HG02642 (cell line): ENCODE measurements around the gene JAG1.

Experiments used
- ATAC-seq: cut with Tn5 transposase; IDR thresholded peaks from one replicate; pipeline ENCODE4 v1.9.1; 2021; ENCODE audit warnings: mild to moderate bottlenecking; ENCODE audit not compliant: unreplicated experiment, poor library complexity

JAG1 gene

DNA sequence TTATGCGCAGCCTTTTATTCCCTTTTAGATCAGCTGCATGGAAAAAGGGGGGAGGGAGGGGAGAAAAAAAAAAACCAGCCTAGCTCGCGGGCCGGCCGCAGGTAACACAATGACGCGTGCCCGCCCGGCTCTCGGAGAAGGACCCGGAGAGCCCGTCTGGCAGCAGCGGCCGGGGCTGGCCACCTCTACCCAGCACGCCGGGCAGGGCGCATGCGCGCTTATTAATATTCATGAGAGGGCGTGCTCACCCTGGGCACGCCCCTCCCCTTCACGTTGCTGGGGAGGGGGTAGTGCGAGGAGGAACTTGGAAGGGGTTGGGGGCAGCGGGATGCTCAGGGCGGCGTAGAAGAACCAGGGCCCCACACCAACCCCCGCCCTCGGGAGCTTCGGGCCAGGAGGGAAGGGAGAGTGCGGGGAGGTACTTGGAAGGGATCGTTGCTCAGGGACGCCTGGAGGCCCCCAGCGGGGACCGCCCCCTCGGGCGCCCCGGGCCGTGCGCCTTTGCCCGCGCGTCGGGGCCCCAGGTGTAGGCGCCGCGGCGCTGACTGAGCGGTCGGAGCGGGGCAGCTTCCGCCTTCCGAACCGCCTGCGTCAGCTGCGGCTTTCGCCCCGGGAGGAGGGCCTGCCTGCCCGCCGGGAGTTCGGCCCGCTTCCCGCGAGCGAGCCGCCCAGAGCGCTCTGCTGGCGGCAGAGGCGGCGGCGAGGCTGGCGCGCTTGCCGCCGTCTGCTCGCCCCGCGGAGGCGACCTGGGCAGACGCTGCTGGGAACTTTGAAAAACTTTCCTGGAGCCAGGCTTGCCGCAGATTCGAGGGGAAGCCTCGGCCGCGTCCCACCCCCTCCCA lies at the start of gene JAG1:
Gene JAG1, minus strand, starts transcription at position 158 of the 842 bp plus-strand sequence. CDS start 469 bp downstream, outside the sequence.
- ATAC-seq: peak; percentile 66

DNA sequence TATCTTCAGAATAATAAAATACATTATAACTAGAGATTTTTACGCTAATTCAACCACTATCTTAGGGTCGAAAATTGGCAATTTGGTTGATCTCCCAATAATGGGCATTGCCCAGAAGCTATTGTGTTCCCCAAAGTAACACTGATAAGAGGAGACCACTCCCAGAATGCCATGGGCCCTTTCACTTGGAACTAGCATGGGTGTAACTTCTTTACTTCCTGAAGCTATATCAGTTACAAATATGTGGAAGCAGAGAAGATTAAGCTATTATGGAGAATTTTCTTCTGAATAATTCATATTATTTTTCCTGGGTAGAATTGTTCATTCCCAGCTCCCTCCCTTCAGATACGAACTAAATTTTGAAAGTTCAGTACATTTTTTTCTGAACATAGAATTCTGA lies 48.2 kb upstream of the JAG1 start:
- no peak for ATAC-seq

- ATAC-seq: no peak
Observed at GRCh38 chr20:10721137-10721896, 47.5 kb upstream of the JAG1 start.

DNA sequence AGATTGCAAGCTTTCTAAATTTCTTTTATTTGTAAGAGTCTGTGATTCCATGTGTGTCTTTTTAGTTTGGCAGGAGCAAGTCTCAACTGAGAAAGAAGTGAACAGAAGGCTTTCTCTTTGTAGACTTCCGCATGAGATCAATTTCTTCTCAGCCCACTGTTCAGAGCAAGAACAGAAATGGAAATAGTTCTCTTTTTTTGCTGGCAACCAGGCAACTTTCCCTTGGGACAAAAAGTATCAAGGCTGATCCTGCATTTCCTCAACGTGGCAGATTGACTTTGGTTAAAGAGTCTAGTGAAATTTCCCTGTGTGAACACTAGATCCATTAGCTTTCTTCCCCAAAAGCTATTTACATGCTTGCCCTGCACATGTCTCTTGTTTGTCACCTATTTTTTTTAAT lies 46.8 kb upstream of the JAG1 start:
- no peak for ATAC-seq

DNA sequence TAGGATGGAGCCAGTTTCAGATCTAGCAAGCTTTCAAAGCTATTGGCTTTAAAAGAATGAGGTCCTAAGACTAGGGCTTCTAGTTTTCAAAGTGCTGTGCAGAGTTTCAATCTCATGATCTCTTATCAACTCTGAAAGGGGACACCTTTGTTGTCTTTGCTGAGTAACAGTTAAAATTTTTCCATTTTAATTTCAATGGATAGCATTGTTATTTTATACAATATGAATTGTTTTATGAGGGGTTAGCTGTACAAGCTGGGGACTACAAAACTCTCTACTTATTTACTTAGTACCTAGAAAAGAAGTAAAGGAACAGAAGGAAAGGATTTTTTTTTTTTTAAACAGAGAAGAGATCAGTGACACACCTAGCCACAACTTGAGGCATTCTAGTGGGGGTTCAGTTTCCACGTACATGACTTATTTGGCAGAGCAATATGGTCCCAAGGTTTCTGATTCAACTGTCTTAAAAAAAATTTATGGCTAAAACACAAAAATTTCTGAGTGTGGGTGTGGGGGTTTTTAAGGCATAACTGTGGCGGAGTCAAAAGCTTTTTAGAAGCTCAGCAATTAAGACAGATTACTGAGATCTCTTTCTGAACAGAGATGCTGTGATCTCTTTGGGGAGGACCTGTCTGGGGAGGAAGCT lies 46.1 kb upstream of the JAG1 start:
- no peak for ATAC-seq

DNA sequence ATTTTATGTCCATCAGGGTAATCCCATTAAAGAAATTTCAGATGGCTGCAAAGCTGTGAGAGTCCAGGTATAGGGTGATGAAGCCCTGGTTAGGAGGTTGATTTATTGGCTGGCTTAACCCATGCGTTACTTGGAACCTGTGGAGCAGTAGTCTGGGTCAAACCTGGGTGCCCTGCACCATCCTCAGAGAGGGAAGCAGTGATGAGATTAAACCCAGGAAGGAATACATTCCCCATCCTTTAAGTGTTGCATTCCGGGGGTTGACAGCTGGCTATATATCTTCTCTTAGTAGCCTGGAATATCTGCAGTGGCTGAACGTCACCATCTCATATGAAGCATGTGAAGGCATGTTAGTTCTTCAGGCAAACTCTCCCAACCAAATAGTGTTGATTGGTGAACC lies 44.9 kb upstream of the JAG1 start:
- ATAC-seq: no peak

GRCh38 chr20:10716855-10717254 lies 43.1 kb upstream of the JAG1 start:
- ATAC-seq: no peak

DNA sequence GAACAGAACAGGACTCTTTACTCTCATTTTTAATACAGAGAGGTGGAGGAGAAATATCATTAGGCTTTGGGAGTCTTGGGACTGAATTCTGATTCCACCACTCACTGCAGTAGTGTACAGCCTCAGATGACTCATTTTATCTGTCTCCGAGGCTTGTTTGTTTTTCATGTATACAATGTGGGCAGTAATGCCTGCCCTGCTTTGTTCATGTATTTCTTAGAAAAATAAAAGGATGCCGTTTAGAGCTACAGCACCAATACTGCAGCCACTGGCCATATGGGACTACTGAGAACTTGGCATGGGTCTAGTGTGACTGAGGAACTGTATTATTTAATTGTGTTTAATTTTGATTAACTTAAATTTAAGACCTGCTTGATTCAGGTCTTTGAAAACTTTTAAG lies 41.2 kb upstream of the JAG1 start:
- no peak for ATAC-seq

DNA sequence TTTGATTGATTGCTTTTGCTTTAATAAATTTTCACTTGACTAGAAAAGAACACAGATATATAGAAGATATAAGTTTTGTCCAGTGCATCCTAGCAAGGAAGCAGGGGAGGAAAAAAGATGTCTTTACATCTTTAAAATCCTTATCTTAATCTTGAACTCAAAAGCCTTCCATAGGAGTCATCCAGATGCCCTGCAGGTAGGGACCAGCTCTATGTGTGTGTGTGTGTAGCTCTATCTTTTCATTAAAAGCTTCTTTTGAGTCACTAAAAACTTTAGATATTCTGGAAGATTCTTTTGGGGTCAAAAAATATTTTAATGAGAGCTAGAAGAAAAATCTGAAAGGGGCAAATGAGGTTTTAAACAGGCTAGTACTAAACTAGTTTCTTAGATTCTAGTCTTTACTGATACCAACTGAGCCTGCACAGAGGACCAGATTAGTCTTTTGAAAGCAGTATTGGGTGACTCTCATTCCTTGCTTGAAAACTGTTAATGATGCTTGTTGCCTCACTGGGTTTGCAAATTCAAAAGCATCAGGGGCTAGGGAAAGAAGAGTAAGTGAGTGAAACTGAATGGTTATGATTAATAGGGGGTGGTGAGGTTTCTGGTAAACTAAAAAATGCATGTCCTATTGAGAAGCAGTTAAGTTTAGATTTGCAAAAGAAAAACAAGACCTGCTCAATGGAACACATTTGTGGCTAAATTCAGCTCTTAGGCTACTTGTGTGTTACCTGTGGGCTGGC lies 40.6 kb upstream of the JAG1 start:
- no peak for ATAC-seq

GRCh38 chr20:10713161-10713560 lies 39.4 kb upstream of the JAG1 start:
- no peak for ATAC-seq

DNA sequence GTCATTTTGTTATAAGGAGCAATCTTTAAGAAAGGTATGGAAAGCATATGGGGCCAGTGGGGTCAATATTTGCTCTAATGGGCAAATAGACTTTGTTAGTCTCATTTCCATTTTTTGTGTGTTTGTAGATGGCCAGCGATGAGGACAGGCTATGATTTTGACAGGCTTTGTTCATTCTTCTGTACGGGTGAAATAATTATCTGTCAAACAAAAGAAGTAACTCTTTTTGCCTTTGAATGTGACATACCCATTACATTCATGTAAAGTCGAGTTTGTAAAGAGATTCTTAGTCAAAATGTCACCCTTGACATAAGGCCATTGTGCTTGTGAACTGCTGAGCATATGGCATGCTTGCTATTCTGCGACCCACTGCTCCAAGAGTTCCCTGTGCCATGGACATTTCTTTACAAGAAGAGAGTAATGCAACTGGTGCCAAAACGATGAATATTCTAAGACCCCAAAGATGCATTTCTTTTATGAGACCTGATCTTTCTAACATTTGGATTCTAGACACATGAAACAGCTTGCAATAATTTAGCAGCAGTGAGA lies 38.2 kb upstream of the JAG1 start:
- no peak for ATAC-seq

DNA sequence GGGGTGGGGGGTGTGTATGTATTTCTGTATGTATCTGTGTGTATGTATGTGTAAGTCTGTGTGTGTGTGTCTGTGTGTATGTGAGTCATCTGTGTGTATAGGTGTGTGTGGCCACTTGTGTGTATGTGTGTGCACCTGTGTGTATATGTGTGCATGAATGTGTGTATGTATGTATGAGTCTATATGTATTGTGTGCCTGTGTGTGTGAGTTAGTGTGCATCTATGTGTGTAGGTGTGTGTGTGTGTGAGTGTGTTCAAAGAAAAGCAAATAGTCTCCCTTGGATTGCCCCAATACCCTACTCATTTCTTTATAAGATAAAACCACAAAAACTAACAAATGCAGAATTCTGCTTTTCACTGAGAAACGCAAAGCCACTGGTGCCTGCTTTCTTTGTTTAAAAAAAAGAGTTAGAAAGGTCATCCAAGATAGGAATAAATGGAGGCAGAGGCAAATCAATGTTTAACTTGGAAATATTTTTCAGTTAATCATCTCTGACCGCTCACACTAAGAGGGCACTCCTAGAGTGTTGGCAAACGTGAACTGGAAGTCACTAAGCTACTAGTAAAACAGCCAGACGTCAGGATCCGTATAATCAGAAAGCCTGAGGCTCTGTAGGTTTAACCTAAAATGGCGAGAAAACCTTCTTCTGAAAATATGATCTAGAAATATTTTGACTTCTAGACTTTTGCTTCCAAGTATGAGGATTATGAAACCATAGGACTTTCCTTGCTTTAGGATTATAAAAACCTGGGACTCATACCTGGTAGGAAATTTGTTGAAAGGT lies 37.4 kb upstream of the JAG1 start:
- ATAC-seq: no peak

DNA sequence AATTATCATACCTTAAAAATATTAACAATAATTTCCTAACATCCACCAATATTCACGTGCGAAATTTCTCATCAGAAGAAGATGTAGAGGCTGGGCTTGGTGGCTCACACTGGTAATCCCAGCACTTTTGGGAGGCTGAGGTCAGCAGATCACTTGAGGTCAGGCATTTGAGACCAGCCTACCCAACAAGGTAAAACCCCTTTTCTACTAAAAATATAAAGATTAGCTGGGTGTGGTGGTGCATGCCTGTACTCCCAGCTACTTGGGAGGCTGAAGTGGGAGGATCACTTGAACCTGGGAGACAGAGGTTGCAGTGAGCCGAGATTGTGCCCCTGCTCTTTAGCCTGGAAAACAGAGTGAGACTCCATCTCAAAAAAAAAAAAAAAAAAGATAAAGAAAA lies 36.1 kb upstream of the JAG1 start:
- no peak for ATAC-seq

GRCh38 chr20:10708351-10709185 lies 34.8 kb upstream of the JAG1 start:
- ATAC-seq: no peak

DNA sequence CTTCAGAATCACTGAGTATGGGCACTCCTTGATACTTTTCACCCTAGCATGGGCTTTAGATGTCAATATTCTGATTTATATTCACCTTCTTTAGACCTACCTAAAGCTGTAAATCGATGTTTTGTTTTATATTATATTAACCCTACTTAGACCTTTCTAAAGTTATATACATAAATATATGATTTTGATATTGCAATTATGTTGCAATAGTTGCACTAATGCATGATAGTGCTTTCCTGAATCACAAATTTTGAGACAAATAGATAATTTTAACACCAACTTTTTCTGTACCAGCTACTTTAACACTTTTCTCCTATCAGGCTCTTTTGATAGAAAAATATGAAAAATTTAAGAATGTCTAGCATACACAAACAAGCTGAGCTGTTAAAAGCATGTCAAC lies 34.0 kb upstream of the JAG1 start:
- ATAC-seq: no peak

DNA sequence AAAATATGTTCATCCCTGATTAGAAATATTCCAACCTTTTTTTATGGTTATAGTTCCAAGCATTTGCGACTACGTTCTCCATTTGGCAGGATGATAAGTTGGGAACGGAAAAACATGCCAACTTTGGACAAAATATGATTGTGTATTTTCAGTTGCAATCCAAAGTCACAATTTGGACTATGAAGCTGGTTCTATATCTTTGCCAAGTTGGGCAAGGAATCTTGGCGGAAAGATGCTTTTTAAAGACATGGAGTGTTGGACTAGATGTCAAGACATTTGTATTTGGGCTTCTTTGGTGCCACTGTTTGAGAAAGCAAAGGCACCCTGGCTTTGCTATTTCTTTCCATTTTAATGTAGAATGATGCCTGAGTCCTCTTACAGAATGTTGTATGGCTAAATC lies 33.3 kb upstream of the JAG1 start:
- ATAC-seq: no peak

DNA sequence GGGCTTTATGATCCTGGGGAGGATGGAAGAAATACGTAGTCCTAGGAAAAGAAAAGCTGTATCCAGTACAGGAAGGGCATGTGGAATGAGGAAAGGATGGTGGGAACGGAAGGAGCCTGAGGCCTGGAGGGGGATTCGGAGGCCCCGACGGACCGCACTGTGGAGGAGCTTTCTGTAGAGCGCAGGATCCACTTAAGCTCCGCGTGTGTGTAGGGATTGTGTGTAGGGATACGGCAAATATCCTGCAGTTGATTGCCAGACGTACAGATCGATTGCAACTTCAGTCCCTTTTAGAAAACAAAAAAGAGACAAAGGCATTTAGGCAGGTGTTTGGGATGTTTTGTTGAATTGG lies 32.6 kb upstream of the JAG1 start:
- no peak for ATAC-seq

- ATAC-seq: no peak
Observed at GRCh38 chr20:10705801-10706459, 32.1 kb upstream of the JAG1 start.
